Measurements from ENCODE around the gene PLN. TPM values are rescaled to one million over a fixed set of nuclear protein-coding genes. Genes with fewer than 3 reads are reported as not detected.
A peak's percentile ranks its signal among the peaks of the same experiment; 100 is the strongest.

PLN gene
- not detected for total RNA-seq
- polyA plus RNA-seq: under 1 TPM; 0.13 to 0.40 (median 0.27) TPM

DNA sequence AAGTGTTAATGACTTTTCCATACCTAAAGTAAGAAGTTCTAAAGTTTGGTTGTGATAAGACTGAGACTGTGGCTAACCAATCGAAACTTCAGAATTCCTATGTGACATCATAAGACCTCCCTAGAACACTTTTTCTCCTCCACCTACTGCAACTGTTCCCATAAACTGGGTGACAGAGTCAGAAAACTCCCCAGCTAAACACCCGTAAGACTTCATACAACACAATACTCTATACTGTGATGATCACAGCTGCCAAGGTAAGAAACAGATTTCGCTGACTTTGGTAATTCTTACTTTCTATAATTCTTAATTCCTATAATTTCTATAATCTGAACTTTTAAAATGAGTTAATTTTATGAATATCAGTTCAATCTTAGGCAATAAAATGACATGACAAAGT is at the start of gene PLN:
PLN (plus strand) TSS at position 161 of the 400 bp plus-strand sequence. CDS start 10,626 bp downstream, outside the sequence.
- Histone ChIP-seq H3K4me3 (ENCODE audit: low read depth, low read length) (no peak within 1 kb of the TSS), H3K9me3 (ENCODE audit: control insufficient read depth in 2 of 2, low read length in 2 of 2) (no peaks in the 10 kb centered on the region), H3K27ac (ENCODE audit: insufficient read depth, low read length, poor library complexity, severe bottlenecking) (no peak within 1 kb of the TSS), H3K4me1 (ENCODE audit: control insufficient read depth, insufficient read depth, low read length, poor library complexity, severe bottlenecking) (no peaks in the 10 kb centered on the region), H3K27me3 (ENCODE audit: control insufficient read depth, insufficient read depth, low read length) (no peaks in the 10 kb centered on the region), H3K36me3 (ENCODE audit: control insufficient read depth, insufficient read depth, low read length) (no peaks in the 10 kb centered on the region)
- ATAC-seq (ENCODE audit: low read depth in 2 of 2): no peak
- no peak within 1 kb of the TSS for H3K4me3 Mint-ChIP-seq
- no peaks in the 10 kb centered on the region for H3K27me3 Mint-ChIP-seq
- DNase-seq: no peak
- peak within 1 kb of the TSS in 1 of 3 donors; percentile 18 for H3K27ac Mint-ChIP-seq
- peaks cover 40 to 51% (median 46%) of the 10 kb centered on the region in 4 donors for H3K4me1 Mint-ChIP-seq
- H3K9me3 Mint-ChIP-seq: no peaks in the 10 kb centered on the region
- peaks cover 3% of the 10 kb centered on the region for H3K36me3 Mint-ChIP-seq

DNA sequence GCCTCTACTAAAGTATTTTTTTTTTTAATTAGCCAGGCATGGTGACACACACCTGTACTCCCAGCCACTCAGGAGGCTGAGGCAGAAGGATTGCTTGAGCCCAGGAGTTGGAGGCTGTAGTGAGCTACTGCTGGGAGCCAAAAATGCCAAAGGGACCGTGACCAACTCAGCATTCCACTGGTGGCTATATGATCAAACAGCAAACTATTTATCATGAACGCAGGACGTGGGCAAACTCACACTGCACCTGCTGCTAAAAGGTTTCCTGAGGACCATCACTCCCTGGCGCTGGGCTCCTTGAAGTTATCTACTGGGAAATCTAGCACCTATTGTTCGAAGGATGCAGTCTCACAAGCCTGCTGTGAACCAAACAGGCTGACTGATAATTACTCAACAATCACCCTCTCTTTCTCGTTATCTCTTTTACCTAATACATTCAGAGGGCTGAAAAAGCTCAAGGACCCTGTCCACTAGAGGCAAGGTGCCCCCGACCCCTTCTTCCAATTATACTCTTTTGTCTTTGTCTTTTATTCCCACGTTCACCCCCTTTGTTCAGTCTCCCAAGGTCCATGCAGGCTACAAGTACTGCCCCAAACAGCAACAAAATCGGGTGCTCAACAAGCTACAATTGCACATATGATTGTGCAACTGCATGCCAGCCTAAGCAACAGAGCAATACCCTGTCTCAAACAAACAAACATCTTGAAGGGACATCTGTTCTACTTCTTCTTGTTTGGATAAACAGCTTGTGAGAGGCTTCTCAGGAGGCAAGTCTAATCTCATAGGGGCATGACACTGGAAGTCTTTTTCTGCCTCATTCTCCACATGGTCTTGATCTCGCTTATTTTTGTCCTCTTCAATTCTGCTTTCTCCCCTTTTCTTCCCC is 47.7 kb upstream of the PLN start:
- Mint-ChIP-seq H3K27ac (peak overlapping the region in 1 of 3 donors; percentile 10), H3K4me1 (peaks cover 0 to 21% (median 9%) of the 10 kb centered on the region in 4 donors), H3K4me3 (no peak overlapping the region), H3K9me3 (peaks cover 0 to 4% (median 0%) of the 10 kb centered on the region in 7 donors), H3K36me3 (peaks cover 40% of the 10 kb centered on the region), H3K27me3 (peaks cover 4% of the 10 kb centered on the region)
- peaks cover 34% of the 10 kb centered on the region for H3K36me3 ChIP-seq (ENCODE audit: control insufficient read depth, insufficient read depth, low read length)
- no peaks in the 10 kb centered on the region for H3K9me3 ChIP-seq (ENCODE audit: control insufficient read depth in 2 of 2, low read length in 2 of 2)
- H3K4me3 ChIP-seq (ENCODE audit: low read depth, low read length): no peak overlapping the region
- no peak for ATAC-seq (ENCODE audit: low read depth in 2 of 2)
- H3K27ac ChIP-seq (ENCODE audit: insufficient read depth, low read length, poor library complexity, severe bottlenecking): no peak overlapping the region
- H3K4me1 ChIP-seq (ENCODE audit: control insufficient read depth, insufficient read depth, low read length, poor library complexity, severe bottlenecking): no peaks in the 10 kb centered on the region
- DNase-seq: no peak
- no peaks in the 10 kb centered on the region for H3K27me3 ChIP-seq (ENCODE audit: control insufficient read depth, insufficient read depth, low read length)

GRCh38 chr6:118501099-118501498 is 47.0 kb upstream of the PLN start:
- H3K4me1 ChIP-seq (ENCODE audit: control insufficient read depth, insufficient read depth, low read length, poor library complexity, severe bottlenecking): no peaks in the 10 kb centered on the region
- H3K36me3 Mint-ChIP-seq: peaks cover 40% of the 10 kb centered on the region
- no peaks in the 10 kb centered on the region for H3K27me3 ChIP-seq (ENCODE audit: control insufficient read depth, insufficient read depth, low read length)
- H3K4me3 Mint-ChIP-seq: no peak overlapping the region
- DNase-seq (no peak), ATAC-seq (ENCODE audit: low read depth in 2 of 2) (no peak)
- peaks cover 0 to 19% (median 10%) of the 10 kb centered on the region in 4 donors for H3K4me1 Mint-ChIP-seq
- H3K27me3 Mint-ChIP-seq: peaks cover 4% of the 10 kb centered on the region
- no peak overlapping the region for H3K27ac Mint-ChIP-seq
- no peak overlapping the region for H3K27ac ChIP-seq (ENCODE audit: insufficient read depth, low read length, poor library complexity, severe bottlenecking)
- no peaks in the 10 kb centered on the region for H3K9me3 ChIP-seq (ENCODE audit: control insufficient read depth in 2 of 2, low read length in 2 of 2)
- H3K4me3 ChIP-seq (ENCODE audit: low read depth, low read length): no peak overlapping the region
- peaks cover 0 to 4% (median 0%) of the 10 kb centered on the region in 7 donors for H3K9me3 Mint-ChIP-seq
- H3K36me3 ChIP-seq (ENCODE audit: control insufficient read depth, insufficient read depth, low read length): peaks cover 28% of the 10 kb centered on the region

DNA sequence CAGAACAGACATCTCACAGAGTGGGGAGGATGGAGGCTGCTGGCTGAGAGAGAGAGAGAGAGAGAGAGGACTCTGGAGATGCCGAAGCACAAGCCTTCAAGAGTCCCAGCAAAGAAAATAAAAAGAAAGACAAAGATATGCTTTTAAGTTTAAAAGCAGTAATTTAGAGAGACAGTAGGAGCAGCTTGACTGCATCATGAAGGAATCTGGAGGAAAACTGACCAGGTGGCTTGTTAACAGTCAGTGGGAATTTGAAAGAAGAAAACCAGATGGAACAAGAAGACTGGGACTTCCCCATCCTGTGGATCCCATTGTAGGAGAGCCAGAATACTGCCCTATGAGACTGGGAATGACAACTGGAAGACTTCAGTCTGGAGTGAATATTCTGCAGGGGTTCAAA is 46.3 kb upstream of the PLN start:
- Mint-ChIP-seq H3K27me3 (peaks cover 4% of the 10 kb centered on the region), H3K4me3 (no peak overlapping the region), H3K27ac (no peak overlapping the region), H3K36me3 (peaks cover 40% of the 10 kb centered on the region), H3K4me1 (peaks cover 1 to 20% (median 10%) of the 10 kb centered on the region in 4 donors), H3K9me3 (peaks cover 0 to 4% (median 0%) of the 10 kb centered on the region in 7 donors)
- Histone ChIP-seq H3K36me3 (ENCODE audit: control insufficient read depth, insufficient read depth, low read length) (peaks cover 28% of the 10 kb centered on the region), H3K4me3 (ENCODE audit: low read depth, low read length) (no peak overlapping the region), H3K27me3 (ENCODE audit: control insufficient read depth, insufficient read depth, low read length) (no peaks in the 10 kb centered on the region), H3K9me3 (ENCODE audit: control insufficient read depth in 2 of 2, low read length in 2 of 2) (no peaks in the 10 kb centered on the region), H3K4me1 (ENCODE audit: control insufficient read depth, insufficient read depth, low read length, poor library complexity, severe bottlenecking) (no peaks in the 10 kb centered on the region), H3K27ac (ENCODE audit: insufficient read depth, low read length, poor library complexity, severe bottlenecking) (no peak overlapping the region)
- DNase-seq (no peak), ATAC-seq (ENCODE audit: low read depth in 2 of 2) (no peak)

GRCh38 chr6:118502169-118502568 is 45.9 kb upstream of the PLN start:
- Histone ChIP-seq H3K27me3 (ENCODE audit: control insufficient read depth, insufficient read depth, low read length) (no peaks in the 10 kb centered on the region), H3K36me3 (ENCODE audit: control insufficient read depth, insufficient read depth, low read length) (peaks cover 28% of the 10 kb centered on the region), H3K27ac (ENCODE audit: insufficient read depth, low read length, poor library complexity, severe bottlenecking) (no peak overlapping the region), H3K4me1 (ENCODE audit: control insufficient read depth, insufficient read depth, low read length, poor library complexity, severe bottlenecking) (no peaks in the 10 kb centered on the region), H3K4me3 (ENCODE audit: low read depth, low read length) (no peak overlapping the region), H3K9me3 (ENCODE audit: control insufficient read depth in 2 of 2, low read length in 2 of 2) (no peaks in the 10 kb centered on the region)
- ATAC-seq (ENCODE audit: low read depth in 2 of 2) (no peak), DNase-seq (no peak)
- H3K27me3 Mint-ChIP-seq: peaks cover 4% of the 10 kb centered on the region
- H3K27ac Mint-ChIP-seq: no peak overlapping the region
- peaks cover 5 to 24% (median 12%) of the 10 kb centered on the region in 4 donors for H3K4me1 Mint-ChIP-seq
- H3K9me3 Mint-ChIP-seq: peaks cover 0 to 4% (median 0%) of the 10 kb centered on the region in 7 donors
- peaks cover 40% of the 10 kb centered on the region for H3K36me3 Mint-ChIP-seq
- no peak overlapping the region for H3K4me3 Mint-ChIP-seq

- no peak overlapping the region for H3K27ac Mint-ChIP-seq
- ATAC-seq (ENCODE audit: low read depth in 2 of 2) (no peak), DNase-seq (no peak)
- H3K27me3 ChIP-seq (ENCODE audit: control insufficient read depth, insufficient read depth, low read length): no peaks in the 10 kb centered on the region
- no peaks in the 10 kb centered on the region for H3K4me1 ChIP-seq (ENCODE audit: control insufficient read depth, insufficient read depth, low read length, poor library complexity, severe bottlenecking)
- H3K9me3 ChIP-seq (ENCODE audit: control insufficient read depth in 2 of 2, low read length in 2 of 2): no peaks in the 10 kb centered on the region
- peaks cover 24% of the 10 kb centered on the region for H3K36me3 ChIP-seq (ENCODE audit: control insufficient read depth, insufficient read depth, low read length)
- peaks cover 40% of the 10 kb centered on the region for H3K36me3 Mint-ChIP-seq
- H3K4me1 Mint-ChIP-seq: peaks cover 6 to 23% (median 15%) of the 10 kb centered on the region in 4 donors
- peaks cover 4% of the 10 kb centered on the region for H3K27me3 Mint-ChIP-seq
- peaks cover 0 to 4% (median 0%) of the 10 kb centered on the region in 7 donors for H3K9me3 Mint-ChIP-seq
- H3K4me3 ChIP-seq (ENCODE audit: low read depth, low read length): no peak overlapping the region
- H3K4me3 Mint-ChIP-seq: no peak overlapping the region
- H3K27ac ChIP-seq (ENCODE audit: insufficient read depth, low read length, poor library complexity, severe bottlenecking): no peak overlapping the region
Measured at GRCh38 chr6:118504611-118505010, 43.5 kb upstream of the PLN start.

DNA sequence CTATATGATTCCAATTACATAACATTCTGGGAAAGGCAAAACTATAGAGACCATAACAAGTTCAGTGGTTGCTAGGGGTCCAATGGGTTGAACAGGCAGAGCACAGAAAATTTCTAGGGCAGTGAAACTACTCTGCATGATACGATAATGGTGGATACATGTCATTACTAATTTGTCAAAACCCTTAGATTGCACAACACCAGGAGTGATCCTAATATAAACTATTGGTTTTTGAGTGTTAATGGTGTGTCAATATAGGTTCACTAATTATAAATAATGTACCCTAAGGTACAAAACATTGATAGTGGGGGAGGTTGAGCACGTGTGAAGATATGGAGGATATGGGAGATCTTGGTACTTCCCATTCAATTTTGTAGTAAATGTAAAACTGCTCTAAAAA is 42.4 kb upstream of the PLN start:
- DNase-seq (no peak), ATAC-seq (ENCODE audit: low read depth in 2 of 2) (no peak)
- peaks cover 6 to 19% (median 15%) of the 10 kb centered on the region in 4 donors for H3K4me1 Mint-ChIP-seq
- no peak overlapping the region for H3K4me3 ChIP-seq (ENCODE audit: low read depth, low read length)
- peaks cover 0 to under 1% (median 0%) of the 10 kb centered on the region in 7 donors for H3K9me3 Mint-ChIP-seq
- no peaks in the 10 kb centered on the region for H3K4me1 ChIP-seq (ENCODE audit: control insufficient read depth, insufficient read depth, low read length, poor library complexity, severe bottlenecking)
- H3K27ac Mint-ChIP-seq: no peak overlapping the region
- H3K4me3 Mint-ChIP-seq: no peak overlapping the region
- H3K36me3 ChIP-seq (ENCODE audit: control insufficient read depth, insufficient read depth, low read length): peaks cover 25% of the 10 kb centered on the region
- no peak overlapping the region for H3K27ac ChIP-seq (ENCODE audit: insufficient read depth, low read length, poor library complexity, severe bottlenecking)
- no peaks in the 10 kb centered on the region for H3K9me3 ChIP-seq (ENCODE audit: control insufficient read depth in 2 of 2, low read length in 2 of 2)
- peaks cover 4% of the 10 kb centered on the region for H3K27me3 Mint-ChIP-seq
- H3K27me3 ChIP-seq (ENCODE audit: control insufficient read depth, insufficient read depth, low read length): no peaks in the 10 kb centered on the region
- H3K36me3 Mint-ChIP-seq: peaks cover 36% of the 10 kb centered on the region

All from CD4-positive, CD25-positive, alpha-beta regulatory T cell (primary cell).